ENCODE results near the gene PAQR5. TPM values are rescaled to one million over a fixed set of nuclear protein-coding genes. Genes with fewer than 3 reads are reported as not detected.
"Not testable (repeated sequence)": the region's sequence is repeated elsewhere in the genome, so short reads cannot be mapped to it uniquely, and the experiment has no call there.

Gene PAQR5
- total RNA-seq, 1 donor from 2014 or later, result not detected

- intact Hi-C loops (cut with micrococcal nuclease), result no loop called here
These were observed 52.6 kb downstream of the PAQR5 start for GRCh38 chr15:69351333-69351732.

GRCh38 chr15:69351884-69352283 lies 53.2 kb downstream of the PAQR5 start:
- intact Hi-C loops (cut with micrococcal nuclease), result no loop called here

GRCh38 chr15:69357773-69358771 lies 59.4 kb downstream of the PAQR5 start:
- intact Hi-C loops (cut with micrococcal nuclease), result no loop called here

GRCh38 chr15:69358850-69359249 lies 60.1 kb downstream of the PAQR5 start:
- intact Hi-C loops (cut with micrococcal nuclease), result no loop called here

GRCh38 chr15:69359722-69360121 lies 61.0 kb downstream of the PAQR5 start:
- intact Hi-C loops (cut with micrococcal nuclease), result no loop called here

GRCh38 chr15:69360642-69361041 lies 61.9 kb downstream of the PAQR5 start:
- intact Hi-C loops (cut with micrococcal nuclease), result no loop called here

GRCh38 chr15:69367236-69367635 lies 68.5 kb downstream of the PAQR5 start:
- intact Hi-C loops (cut with micrococcal nuclease), result no loop called here

GRCh38 chr15:69369631-69370030 lies 70.9 kb downstream of the PAQR5 start:
- intact Hi-C loops (cut with micrococcal nuclease), result no loop called here

GRCh38 chr15:69373406-69373805 lies 74.7 kb downstream of the PAQR5 start:
- intact Hi-C loops (cut with micrococcal nuclease), result no loop called here

GRCh38 chr15:69375151-69375790 lies 76.6 kb downstream of the PAQR5 start:
- intact Hi-C loops (cut with micrococcal nuclease), result no loop called here

- intact Hi-C loops (cut with micrococcal nuclease), result no loop called here
These were observed 78.7 kb downstream of the PAQR5 start for GRCh38 chr15:69377216-69377970.

- intact Hi-C loops (cut with micrococcal nuclease), result no loop called here
These were observed 81.5 kb downstream of the PAQR5 start for GRCh38 chr15:69380100-69380725.

GRCh38 chr15:69380726-69381105 lies 82.0 kb downstream of the PAQR5 start:
- intact Hi-C loops (cut with micrococcal nuclease), result no loop called here

- intact Hi-C loops (cut with micrococcal nuclease), result not testable (repeated sequence)
These were observed 83.5 kb downstream of the PAQR5 start for GRCh38 chr15:69382176-69382575.

- intact Hi-C loops (cut with micrococcal nuclease), result not testable (repeated sequence)
These were observed 85.4 kb downstream of the PAQR5 start for GRCh38 chr15:69384066-69384465.

- intact Hi-C loops (cut with micrococcal nuclease), result no loop called here
These were observed 86.2 kb downstream of the PAQR5 start for GRCh38 chr15:69384626-69385598.

- intact Hi-C loops (cut with micrococcal nuclease), result no loop called here
These were observed 87.1 kb downstream of the PAQR5 start for GRCh38 chr15:69385831-69386230.

GRCh38 chr15:69386284-69386683 lies 87.6 kb downstream of the PAQR5 start:
- intact Hi-C loops (cut with micrococcal nuclease), result no loop called here

- intact Hi-C loops (cut with micrococcal nuclease), result no loop called here
These were observed 89.6 kb downstream of the PAQR5 start for GRCh38 chr15:69388260-69388705.

- intact Hi-C loops (cut with micrococcal nuclease), result no loop called here
These were observed 90.7 kb downstream of the PAQR5 start for GRCh38 chr15:69389426-69389825.

Data from T-helper 1 cell treated with Interleukin-12 subunit alpha and Interleukin-12 subunit beta and Interleukin-4 antibody, amounts not matched to agents 30 ng/mL and 1 ng/mL, for 36 hours (primary cell).